ENCODE results near the gene ZBTB1. TPM values are rescaled to one million over a fixed set of nuclear protein-coding genes. Genes with fewer than 3 reads are reported as not detected.
A peak's percentile ranks its signal among the peaks of the same experiment; 100 is the strongest.

Gene ZBTB1
- total RNA-seq, 2 donors from 2014 or later: 37.9 to 43.3 TPM

- peak; percentile 34 for TF ChIP-seq CTCF (IDR thresholded peaks at IDR 0.05)
- Histone ChIP-seq H3K36me3 (no peaks in the 10 kb centered on the region), H3K27me3 (replicated peaks; ENCODE audit: insufficient read depth) (no peaks in the 10 kb centered on the region), H3K9me3 (no peaks in the 10 kb centered on the region), H3K4me1 (ENCODE audit: control insufficient read depth in 1 of 2, low read depth in 2 of 2) (no peaks in the 10 kb centered on the region), H3K4me3 (no peak overlapping the region), H3K27ac (no peak overlapping the region)
- DNase-seq (ENCODE audit: low spot score) (no peak), ATAC-seq (ENCODE audit: insufficient number of reproducible peaks, low FRiP score, low read depth) (no peak)
Measured at GRCh38 chr14:64478634-64479250, 25.8 kb upstream of the ZBTB1 start.

GRCh38 chr14:64488590-64489099, 15.9 kb upstream of the ZBTB1 start:
- Histone ChIP-seq H3K4me3 (no peak overlapping the region), H3K9me3 (no peaks in the 10 kb centered on the region), H3K4me1 (ENCODE audit: control insufficient read depth in 1 of 2, low read depth in 2 of 2) (no peaks in the 10 kb centered on the region), H3K36me3 (peaks cover 30% of the 10 kb centered on the region), H3K27me3 (replicated peaks; ENCODE audit: insufficient read depth) (no peaks in the 10 kb centered on the region), H3K27ac (no peak overlapping the region)
- no peak for TF ChIP-seq CTCF (IDR thresholded peaks at IDR 0.05)
- ATAC-seq (ENCODE audit: insufficient number of reproducible peaks, low FRiP score, low read depth): no peak
- DNase-seq (ENCODE audit: low spot score): no peak

- ATAC-seq (ENCODE audit: insufficient number of reproducible peaks, low FRiP score, low read depth) (no peak), DNase-seq (ENCODE audit: low spot score) (no peak)
- Histone ChIP-seq H3K4me3 (no peak overlapping the region), H3K4me1 (ENCODE audit: control insufficient read depth in 1 of 2, low read depth in 2 of 2) (no peaks in the 10 kb centered on the region), H3K36me3 (peaks cover 33% of the 10 kb centered on the region), H3K9me3 (no peaks in the 10 kb centered on the region), H3K27ac (no peak overlapping the region), H3K27me3 (replicated peaks; ENCODE audit: insufficient read depth) (no peaks in the 10 kb centered on the region)
- no peak for TF ChIP-seq CTCF (IDR thresholded peaks at IDR 0.05)
Measured at GRCh38 chr14:64491637-64492036, 12.9 kb upstream of the ZBTB1 start.

- Histone ChIP-seq H3K36me3 (peaks cover 17% of the 10 kb centered on the region), H3K27me3 (replicated peaks; ENCODE audit: insufficient read depth) (no peaks in the 10 kb centered on the region), H3K4me1 (ENCODE audit: control insufficient read depth in 1 of 2, low read depth in 2 of 2) (no peaks in the 10 kb centered on the region), H3K27ac (no peak overlapping the region), H3K4me3 (no peak overlapping the region), H3K9me3 (no peaks in the 10 kb centered on the region)
- ATAC-seq (ENCODE audit: insufficient number of reproducible peaks, low FRiP score, low read depth): no peak
- no peak for TF ChIP-seq CTCF (IDR thresholded peaks at IDR 0.05)
- no peak for DNase-seq (ENCODE audit: low spot score)
Measured at GRCh38 chr14:64493455-64493854, 11.1 kb upstream of the ZBTB1 start.

- no peak for ATAC-seq (ENCODE audit: insufficient number of reproducible peaks, low FRiP score, low read depth)
- no peaks in the 10 kb centered on the region for H3K9me3 ChIP-seq
- no peak for TF ChIP-seq CTCF (IDR thresholded peaks at IDR 0.05)
- H3K4me3 ChIP-seq: no peak overlapping the region
- H3K27ac ChIP-seq: no peak overlapping the region
- H3K4me1 ChIP-seq (ENCODE audit: control insufficient read depth in 1 of 2, low read depth in 2 of 2): peaks cover under 1 to 8% of the 10 kb centered on the region in 2 donors
- no peak for DNase-seq (ENCODE audit: low spot score)
- H3K27me3 ChIP-seq (replicated peaks; ENCODE audit: insufficient read depth): no peaks in the 10 kb centered on the region
- H3K36me3 ChIP-seq: peaks cover 7% of the 10 kb centered on the region
Measured at GRCh38 chr14:64495252-64495651, 9.3 kb upstream of the ZBTB1 start.
